ENCODE measurements around the gene CHCHD6. TPM values are rescaled to one million over a fixed set of nuclear protein-coding genes. Genes with fewer than 3 reads are reported as not detected.

CHCHD6 gene
- total RNA-seq, 1 experiment from 2014 or later, result 45.9 TPM

DNA sequence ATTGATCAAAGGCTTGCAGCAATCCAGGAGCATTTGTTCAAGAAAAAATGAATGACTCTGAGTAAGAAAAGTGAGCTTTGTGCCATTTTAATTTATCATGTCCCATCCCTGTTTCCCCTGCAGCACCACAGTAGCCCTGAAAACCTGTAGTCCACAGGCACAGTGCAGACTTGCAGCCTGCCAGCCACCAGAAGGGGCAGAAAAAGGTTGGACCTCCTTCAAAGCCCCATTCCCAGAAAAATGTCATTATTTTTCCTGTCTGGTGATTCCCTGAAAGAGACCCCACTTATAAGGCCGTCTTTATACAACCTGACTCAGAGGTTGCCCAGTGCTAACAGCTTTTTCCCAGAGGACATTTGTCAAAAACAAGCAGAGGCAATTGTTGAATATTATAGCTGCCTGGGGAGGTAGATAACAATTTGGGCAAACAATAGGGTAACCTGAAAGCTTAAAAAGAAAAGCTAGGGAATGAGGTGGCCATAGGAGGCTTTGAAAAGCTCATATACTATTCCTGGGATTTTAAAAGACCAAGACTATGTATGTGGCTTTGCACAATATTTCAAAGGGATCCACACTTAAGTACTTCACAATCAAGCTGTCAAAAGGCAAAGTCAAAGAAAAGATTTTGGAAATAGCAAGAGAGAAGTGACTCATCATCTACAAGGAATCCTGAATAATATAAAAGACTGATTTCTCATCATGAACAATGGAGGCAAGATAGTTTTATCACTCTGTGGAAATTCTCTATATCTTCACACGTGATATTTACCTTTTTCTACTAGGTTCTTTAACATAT lies 142.1 kb downstream of the CHCHD6 start:
- BruUV-seq (replicated peaks), result no TSS peak
- no peak overlapping the region for H3K27ac Mint-ChIP-seq (ENCODE audit: unreplicated experiment)
- TF ChIP-seq, protein P1, sequence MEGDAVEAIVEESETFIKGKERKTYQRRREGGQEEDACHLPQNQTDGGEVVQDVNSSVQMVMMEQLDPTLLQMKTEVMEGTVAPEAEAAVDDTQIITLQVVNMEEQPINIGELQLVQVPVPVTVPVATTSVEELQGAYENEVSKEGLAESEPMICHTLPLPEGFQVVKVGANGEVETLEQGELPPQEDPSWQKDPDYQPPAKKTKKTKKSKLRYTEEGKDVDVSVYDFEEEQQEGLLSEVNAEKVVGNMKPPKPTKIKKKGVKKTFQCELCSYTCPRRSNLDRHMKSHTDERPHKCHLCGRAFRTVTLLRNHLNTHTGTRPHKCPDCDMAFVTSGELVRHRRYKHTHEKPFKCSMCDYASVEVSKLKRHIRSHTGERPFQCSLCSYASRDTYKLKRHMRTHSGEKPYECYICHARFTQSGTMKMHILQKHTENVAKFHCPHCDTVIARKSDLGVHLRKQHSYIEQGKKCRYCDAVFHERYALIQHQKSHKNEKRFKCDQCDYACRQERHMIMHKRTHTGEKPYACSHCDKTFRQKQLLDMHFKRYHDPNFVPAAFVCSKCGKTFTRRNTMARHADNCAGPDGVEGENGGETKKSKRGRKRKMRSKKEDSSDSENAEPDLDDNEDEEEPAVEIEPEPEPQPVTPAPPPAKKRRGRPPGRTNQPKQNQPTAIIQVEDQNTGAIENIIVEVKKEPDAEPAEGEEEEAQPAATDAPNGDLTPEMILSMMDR (IDR thresholded peaks at IDR 0.05; ENCODE audit: unreplicated experiment), result no peak
- no peaks in the 10 kb centered on the region for H3K4me1 Mint-ChIP-seq (ENCODE audit: low read depth, unreplicated experiment)
- CTCF ChIA-PET, result no interaction called here
- H3K27me3 Mint-ChIP-seq (ENCODE audit: unreplicated experiment), result no peaks in the 10 kb centered on the region
- intact Hi-C loops (cut with micrococcal nuclease; ENCODE audit: unreplicated experiment), result no loop called here
- no peak overlapping the region for H3K4me3 Mint-ChIP-seq (ENCODE audit: low read depth, unreplicated experiment)
- no peaks in the 10 kb centered on the region for H3K9me3 Mint-ChIP-seq (ENCODE audit: low read depth, unreplicated experiment)
- DNase-seq, result no peak
- H3K36me3 Mint-ChIP-seq (ENCODE audit: insufficient read depth, unreplicated experiment), result no peaks in the 10 kb centered on the region

DNA sequence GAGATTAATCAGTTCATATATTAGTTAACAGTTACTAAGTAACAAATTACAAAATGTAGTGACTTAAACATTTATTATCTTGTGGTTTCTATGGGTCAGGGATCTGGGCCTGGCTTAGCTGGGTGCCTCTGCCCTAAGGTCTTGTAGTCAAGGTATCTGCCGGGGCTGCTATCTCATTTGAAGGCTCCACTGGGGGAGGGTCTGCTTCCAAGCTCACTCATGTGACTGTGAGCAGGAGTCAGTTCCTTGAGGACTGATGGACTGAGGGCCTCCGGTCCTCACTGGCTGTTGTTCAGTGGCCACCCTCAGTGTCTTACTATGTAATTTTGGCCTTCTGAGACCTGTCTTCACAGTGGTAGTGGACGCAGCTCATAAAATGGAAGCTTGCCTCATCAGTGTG lies 143.0 kb downstream of the CHCHD6 start:
- DNase-seq, result no peak
- H3K27ac Mint-ChIP-seq (ENCODE audit: unreplicated experiment), result no peak overlapping the region
- TF ChIP-seq, protein P1 (IDR thresholded peaks at IDR 0.05; ENCODE audit: unreplicated experiment), result no peak
- H3K36me3 Mint-ChIP-seq (ENCODE audit: insufficient read depth, unreplicated experiment), result no peaks in the 10 kb centered on the region
- intact Hi-C loops (cut with micrococcal nuclease; ENCODE audit: unreplicated experiment), result no loop called here
- no TSS peak for BruUV-seq (replicated peaks)
- no peaks in the 10 kb centered on the region for H3K27me3 Mint-ChIP-seq (ENCODE audit: unreplicated experiment)
- no peak overlapping the region for H3K4me3 Mint-ChIP-seq (ENCODE audit: low read depth, unreplicated experiment)
- CTCF ChIA-PET, result no interaction called here
- H3K4me1 Mint-ChIP-seq (ENCODE audit: low read depth, unreplicated experiment), result no peaks in the 10 kb centered on the region
- H3K9me3 Mint-ChIP-seq (ENCODE audit: low read depth, unreplicated experiment), result no peaks in the 10 kb centered on the region

DNA sequence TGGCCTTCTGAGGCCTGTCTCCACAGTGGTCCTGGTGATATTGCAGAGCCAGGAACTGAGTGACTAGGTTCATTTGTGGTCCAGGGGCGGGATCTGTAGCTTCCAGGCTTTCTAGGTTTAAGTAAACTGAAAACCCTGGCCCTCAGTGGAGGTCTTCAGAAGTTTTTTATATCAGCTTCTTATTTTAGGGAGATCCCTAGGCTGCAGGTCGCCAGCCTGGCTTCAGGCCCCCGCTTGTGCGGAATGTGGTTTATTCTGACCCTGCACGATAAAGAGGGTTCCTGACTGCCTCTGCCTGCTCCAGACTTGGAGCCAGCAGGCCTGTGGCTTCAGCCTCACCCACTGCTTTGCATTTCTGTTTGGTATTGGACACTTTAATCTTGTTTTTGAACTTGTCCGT lies 145.0 kb downstream of the CHCHD6 start:
- no peak for DNase-seq
- Mint-ChIP-seq H3K4me3 (ENCODE audit: low read depth, unreplicated experiment) (no peak overlapping the region), H3K4me1 (ENCODE audit: low read depth, unreplicated experiment) (no peaks in the 10 kb centered on the region), H3K27me3 (ENCODE audit: unreplicated experiment) (no peaks in the 10 kb centered on the region), H3K9me3 (ENCODE audit: low read depth, unreplicated experiment) (no peaks in the 10 kb centered on the region), H3K27ac (ENCODE audit: unreplicated experiment) (no peak overlapping the region), H3K36me3 (ENCODE audit: insufficient read depth, unreplicated experiment) (no peaks in the 10 kb centered on the region)
- intact Hi-C loops (cut with micrococcal nuclease; ENCODE audit: unreplicated experiment), result no loop called here
- BruUV-seq (replicated peaks), result no TSS peak
- TF ChIP-seq, protein P1 (IDR thresholded peaks at IDR 0.05; ENCODE audit: unreplicated experiment), result no peak
- CTCF ChIA-PET, result no interaction called here

DNA sequence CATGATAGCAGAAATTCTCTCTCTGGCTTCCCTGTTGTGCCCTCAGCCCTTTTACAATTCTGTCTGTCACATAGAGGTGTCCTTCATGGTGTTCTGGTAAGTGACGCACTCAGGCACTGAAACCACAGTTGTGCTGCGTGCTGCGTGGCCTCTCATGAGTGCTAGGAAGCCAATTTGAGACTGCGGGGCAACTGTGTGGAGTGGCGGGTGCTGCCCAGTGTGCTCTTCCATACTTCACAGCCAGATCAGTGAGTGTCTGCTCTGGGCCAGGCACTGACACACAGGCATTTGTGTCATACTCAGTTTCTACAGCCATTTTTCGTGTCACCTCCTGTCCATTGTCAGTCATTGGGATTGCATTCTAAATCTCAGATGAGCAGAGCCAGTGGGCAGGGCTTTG lies 145.7 kb downstream of the CHCHD6 start:
- intact Hi-C loops (cut with micrococcal nuclease; ENCODE audit: unreplicated experiment), result no loop called here
- TF ChIP-seq, protein P1 (IDR thresholded peaks at IDR 0.05; ENCODE audit: unreplicated experiment), result no peak
- no peak overlapping the region for H3K4me3 Mint-ChIP-seq (ENCODE audit: low read depth, unreplicated experiment)
- no peaks in the 10 kb centered on the region for H3K36me3 Mint-ChIP-seq (ENCODE audit: insufficient read depth, unreplicated experiment)
- no peak for DNase-seq
- H3K27ac Mint-ChIP-seq (ENCODE audit: unreplicated experiment), result no peak overlapping the region
- CTCF ChIA-PET, result no interaction called here
- no TSS peak for BruUV-seq (replicated peaks)
- no peaks in the 10 kb centered on the region for H3K9me3 Mint-ChIP-seq (ENCODE audit: low read depth, unreplicated experiment)
- no peaks in the 10 kb centered on the region for H3K27me3 Mint-ChIP-seq (ENCODE audit: unreplicated experiment)
- no peaks in the 10 kb centered on the region for H3K4me1 Mint-ChIP-seq (ENCODE audit: low read depth, unreplicated experiment)
